GM21381 (cell line): ENCODE results near the gene TCTN2.

Experiments
- ATAC-seq: cut with Tn5 transposase; IDR thresholded peaks from one replicate; pipeline ENCODE4 v1.9.1; 2021; ENCODE audit warnings: mild to moderate bottlenecking, moderate library complexity; ENCODE audit not compliant: unreplicated experiment

The TCTN2 gene

DNA sequence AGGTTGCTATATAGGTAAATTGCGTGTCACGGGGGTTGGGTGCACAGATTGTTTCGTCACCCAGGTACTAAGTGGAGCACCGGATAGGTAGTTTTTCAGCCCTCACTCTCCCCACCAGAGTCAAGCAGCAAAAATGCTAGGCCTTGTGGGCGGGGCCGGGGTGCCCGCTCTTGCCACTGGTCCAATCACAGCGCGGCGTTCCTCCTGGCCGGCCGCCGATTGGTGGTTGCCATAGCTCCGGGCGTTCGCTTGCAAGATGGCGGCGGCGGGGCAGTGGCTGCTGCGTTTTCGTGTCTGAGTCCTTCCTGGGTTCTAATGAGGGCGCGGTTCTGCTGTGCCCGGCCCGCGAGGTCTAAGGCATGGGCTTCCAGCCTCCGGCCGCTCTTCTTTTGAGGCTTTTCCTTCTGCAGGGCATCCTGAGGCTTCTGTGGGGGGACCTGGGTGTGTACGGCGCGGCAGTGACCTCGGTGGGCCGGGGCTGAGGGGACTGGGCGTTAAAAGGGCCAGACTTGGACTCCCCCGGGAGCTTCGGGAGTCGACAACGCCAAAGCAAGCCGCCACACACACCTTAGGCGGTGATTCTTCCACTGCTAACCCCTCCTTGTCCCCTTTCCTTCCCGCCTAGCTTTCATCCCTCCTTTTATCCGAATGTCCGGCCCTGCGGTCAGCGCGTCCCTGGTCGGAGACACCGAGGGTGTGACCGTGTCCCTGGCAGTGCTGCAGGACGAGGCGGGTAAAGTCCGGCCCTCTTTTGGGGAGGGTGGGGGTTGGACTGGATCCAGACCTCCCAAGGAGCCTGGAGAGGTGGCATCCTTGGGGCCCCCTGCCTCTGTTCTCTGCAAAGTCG lies at the start of gene TCTN2:
TCTN2 (plus strand) TSS at position 232 of the 847 bp plus-strand sequence; CDS start at position 360, 128 bp downstream.
- ATAC-seq, result peak; percentile 100

DNA sequence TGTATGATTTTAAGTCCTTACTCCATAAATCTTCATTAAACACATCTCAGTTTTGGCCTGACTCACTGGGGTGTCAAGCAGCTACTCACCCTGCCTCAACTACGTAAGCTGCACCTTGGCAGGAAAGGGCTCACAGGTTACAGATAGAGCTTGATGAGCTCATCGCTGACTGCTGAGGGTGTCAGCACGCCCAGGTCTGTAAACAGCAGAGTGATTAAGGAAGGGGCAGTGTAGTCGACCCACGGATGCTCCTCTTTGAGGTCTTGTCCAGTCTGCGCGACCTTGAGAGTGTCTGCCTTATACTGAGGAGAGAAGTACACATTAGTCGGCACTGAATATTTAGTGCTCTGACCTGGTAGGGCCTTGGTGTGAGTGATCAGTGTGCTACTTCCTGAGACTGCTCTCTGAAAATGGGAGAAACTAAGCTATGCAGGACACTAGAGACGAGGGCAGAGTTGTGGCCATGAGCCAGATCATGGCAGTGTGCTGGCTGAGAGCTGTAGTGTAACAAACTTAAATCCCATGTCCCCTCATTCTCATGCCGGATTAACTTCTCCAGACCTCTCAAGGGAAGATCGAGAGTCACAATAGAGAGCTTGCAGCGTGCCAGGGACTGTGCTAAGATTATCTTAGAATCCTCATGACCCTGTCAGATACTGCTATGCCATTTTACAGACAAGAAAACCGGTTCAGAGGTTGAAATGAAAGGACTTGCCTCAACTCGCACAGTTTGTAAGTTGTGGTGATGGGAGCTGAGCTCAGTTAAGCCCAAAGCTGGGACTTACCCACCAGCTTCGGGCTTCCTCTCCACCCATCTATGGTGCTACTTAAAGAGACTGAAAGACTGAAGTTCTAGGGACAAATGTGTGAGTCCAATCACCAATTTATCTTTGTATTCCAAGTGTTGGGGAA lies 49.0 kb upstream of the TCTN2 start:
- no peak for ATAC-seq

DNA sequence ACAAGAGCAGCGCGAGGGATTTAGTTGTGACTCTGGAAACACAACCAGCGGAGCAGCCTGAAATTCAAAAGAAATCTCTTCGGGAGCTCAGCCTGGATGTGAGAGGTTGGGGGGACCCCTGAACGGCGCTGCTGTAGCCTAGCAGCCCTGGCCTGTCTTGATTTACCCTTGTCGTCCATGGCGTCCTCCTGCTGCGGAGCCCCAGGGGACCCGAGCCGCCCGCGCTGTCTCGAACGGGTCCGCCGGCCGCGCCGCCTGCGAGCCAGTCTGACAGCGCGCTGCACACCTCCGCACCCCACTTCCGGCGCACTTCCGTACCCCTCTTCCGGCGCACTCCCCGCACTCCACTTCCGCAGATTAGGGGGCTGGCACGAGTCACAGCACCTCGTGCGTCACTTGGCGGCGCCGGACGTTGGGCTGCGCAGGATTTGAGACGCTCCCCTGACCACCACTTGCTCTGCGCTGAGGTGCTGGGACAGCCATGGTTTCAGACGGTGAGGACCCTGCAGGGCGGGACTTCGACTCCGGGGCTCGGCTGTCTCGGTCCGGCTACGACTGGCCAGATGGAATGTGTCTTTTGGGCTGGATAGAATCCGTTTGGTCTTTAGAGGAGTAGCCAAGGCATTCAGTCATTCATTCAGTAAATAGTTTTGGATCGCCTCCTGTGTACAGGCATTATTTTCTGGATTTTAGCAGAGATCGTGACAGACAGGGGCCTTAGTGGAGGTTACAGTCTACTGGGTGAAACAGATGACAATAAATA lies 37.4 kb upstream of the TCTN2 start, which contains the start of the genes EIF2B1 and GTF2H3:
EIF2B1 (minus strand) TSS at position 308 of the 763 bp plus-strand sequence; CDS start at position 179, 129 bp downstream.
GTF2H3 (plus strand) TSS at position 451 of the 763 bp plus-strand sequence; CDS start at position 482, 31 bp downstream.
- ATAC-seq, result peak; percentile 98

DNA sequence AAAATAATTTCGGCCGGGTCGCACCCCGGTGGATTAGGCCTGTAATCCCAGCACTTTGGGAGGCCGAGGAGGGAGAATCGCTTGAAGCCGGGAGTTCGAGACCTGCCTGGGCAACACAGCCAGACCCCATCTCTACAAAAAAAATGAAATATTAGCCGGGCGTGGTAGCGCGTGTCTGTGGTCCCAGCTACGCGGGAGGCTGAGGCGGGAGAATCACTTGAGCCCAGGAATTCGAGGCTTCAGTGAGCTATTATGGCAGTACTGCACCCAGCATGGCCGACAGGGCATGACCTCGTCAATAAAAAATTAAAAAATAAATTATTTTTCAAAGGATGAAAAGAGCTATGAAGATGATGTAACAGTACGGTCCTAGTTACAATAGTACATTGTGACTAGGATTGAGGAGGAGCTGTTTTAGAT lies 36.8 kb upstream of the TCTN2 start:
- no peak for ATAC-seq

DNA sequence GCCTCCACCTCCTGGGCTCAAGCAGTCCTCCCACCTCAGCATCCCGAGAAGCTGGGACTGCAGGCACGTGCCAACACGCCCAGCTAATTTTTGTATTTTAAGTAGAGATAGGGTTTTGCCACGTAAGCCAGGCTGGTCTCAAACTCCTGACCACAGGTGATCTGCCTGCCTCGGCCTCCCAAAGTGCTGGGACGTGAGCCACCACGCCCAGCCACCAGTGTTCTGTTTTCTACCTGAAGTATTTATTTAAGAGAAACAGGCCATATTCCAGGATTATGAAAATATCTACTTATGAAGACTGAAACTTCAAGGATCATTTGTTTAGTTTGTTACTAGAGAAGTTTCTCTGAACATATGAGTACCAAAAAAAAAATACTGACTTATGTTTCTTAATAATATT lies 27.0 kb upstream of the TCTN2 start:
- no peak for ATAC-seq

DNA sequence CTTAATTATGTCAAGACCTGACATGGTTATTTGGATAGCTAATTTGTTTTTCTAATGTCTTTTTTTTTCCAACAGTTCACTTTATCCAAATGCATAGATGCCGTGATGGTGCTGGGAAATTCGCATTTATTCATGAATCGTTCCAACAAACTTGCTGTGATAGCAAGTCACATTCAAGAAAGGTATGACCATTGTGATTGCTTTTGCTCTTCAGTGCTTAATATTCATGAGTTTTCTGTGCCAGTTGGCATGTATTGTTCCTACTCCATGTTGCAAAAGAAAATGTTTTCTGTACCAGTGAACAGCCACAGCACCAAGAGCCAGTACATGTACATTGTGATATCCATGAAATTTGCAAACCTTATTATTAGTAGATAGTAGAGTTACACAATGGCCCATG lies 25.5 kb upstream of the TCTN2 start:
- ATAC-seq, result no peak

DNA sequence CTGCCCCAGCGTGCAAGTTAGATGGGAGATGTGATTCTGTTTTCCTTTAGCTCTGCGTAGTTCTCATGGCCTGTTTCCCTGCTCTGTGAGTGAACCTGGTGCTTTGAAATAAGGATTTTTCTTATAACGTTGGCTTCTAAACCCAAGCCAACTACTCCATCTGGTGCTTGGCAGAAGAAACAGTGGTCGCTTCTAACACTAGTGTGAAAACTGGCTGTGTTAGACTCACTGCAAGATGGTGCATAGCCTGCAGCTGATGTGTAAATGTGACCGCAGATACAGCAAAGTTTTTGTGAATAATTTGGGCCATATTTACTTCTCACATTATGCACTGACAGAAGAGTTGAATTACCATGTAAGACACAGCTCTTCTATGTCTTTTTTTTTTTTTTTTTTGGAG lies 25.0 kb upstream of the TCTN2 start:
- ATAC-seq, result no peak

DNA sequence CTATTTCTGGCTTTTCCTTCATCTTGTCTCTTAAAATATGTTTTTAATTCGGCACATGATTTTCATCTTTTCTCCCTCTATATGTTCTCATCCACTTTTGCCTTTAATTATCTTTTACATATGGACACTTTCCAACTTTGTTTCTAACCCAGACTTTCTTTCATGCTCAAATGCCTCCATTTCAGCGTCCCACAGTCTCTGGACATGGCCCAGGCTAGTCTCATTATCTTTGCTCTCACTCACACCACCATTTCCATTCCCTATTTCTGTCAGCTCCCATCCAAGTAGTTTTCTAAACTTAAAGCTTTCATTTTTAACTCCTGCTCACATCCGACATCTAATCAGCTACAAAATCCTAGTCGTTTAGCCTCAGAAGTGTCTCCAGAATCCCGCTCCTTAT lies 22.5 kb upstream of the TCTN2 start:
- ATAC-seq, result no peak

DNA sequence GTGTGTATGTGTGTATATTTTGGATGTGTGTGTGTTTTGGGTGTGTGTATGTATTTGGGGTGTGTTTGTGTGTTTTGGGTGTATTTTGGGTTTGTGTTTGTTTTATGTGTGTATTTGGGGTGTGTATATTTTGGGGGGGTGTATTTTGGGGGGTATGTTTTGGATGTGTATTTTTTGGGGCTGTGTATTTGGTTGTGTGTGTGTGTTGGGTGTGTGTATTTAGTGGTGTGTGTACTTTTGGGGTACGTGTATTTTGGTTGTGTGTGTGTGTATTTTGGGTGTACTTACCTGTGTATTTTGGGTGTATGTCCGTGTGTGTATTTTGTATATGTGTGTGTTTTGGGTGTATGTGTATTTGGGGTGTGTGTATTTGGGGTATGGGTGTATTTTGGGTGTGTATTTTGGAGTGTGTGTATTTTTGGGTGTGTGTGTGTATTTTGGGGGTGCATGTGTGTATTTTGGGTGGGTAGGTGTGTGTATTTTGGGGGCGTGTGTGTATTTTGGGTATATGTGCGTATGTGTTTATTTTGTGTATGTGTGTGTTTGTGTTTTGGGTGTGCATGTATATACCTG lies 16.7 kb upstream of the TCTN2 start:
- ATAC-seq, result no peak

DNA sequence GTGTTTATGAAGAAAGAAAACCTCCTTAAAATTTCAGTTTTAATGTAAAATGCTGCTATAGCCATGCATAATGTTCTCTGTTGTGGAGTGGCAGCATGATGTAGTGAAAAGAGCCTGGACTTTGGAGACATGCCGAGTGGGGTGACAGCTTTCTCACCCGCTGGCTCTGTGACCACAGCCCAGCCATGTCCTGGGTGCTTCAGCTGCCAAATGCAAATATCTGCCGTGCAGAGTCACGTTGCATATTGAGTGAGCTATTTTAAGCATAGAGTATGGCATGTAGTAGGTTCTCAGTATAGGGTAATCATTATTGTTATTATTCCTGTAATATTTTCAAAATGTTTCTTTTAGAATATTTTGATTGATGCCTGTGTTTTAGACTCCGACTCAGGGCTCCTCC lies 15.5 kb upstream of the TCTN2 start:
- peak; percentile 89 for ATAC-seq

DNA sequence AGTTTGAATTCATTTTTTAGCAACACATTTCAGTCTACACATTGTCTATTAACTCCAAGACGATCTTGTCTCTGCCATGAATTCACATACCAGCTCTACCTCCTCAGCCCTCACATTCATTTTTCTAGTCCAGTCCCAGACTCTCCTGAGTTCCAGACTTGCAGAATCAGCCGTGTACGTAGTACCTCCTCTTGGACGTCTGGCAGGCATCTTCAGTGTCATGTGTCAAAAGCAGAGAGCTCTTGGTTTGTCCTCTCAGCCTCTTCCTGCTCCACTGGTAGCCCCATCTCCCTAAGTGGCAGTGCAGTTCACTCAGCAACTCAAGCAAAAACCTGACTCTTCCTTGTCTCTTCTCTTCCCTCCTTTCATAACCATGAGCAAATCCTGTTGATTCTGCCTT lies 14.5 kb upstream of the TCTN2 start:
- no peak for ATAC-seq

DNA sequence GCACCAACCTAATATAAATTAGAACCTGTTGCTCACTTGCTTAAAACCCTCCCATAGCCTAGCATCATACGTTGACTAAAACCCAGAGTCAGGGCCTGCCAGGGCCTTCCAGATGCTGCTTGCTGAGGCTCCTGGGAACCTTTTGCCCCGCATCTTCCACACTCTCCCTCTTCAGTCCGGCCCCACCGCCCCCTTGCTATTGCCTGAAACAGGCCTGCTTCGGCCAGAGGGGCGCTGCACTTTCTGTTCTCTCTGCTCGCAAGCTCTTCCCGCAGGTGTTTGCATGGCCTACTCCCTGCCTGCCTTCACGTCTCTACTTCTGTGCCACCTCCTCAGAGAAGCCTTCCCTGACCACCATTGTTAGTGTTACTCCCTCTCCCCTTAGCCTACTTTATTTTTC lies 13.7 kb upstream of the TCTN2 start:
- ATAC-seq, result no peak

DNA sequence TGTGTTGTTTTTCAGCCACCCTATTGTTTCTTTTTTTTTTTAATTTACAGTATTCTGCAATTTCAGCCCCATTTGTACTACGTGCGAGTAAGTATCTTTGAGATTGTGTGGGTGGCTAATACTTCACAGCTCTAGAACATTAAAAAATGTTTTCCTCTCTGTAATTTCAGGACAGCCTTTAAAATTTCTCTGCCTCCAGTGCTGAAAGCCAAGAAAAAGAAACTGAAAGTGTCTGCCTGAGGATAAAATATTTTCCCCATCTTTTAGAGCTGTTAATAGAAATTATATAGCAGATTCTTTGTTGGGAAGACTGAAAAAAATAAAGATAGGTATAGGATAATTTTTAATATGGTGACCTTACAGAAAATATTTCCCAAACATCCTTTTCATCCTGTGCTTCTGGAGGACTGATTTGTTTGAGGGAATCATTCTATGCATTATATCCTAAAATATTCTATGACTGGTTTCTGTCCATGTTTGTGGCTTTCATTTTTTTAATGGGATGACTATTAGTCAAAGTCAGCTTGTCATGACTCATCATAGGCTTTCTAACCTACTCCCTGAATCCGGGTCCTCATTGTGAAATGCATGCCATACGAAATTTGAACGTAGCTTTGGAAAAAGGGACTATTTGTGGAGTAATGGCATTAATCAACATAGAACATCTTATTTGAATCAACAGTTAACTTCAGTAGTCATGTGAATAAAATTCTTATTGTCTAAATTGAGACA lies 10.8 kb upstream of the TCTN2 start:
- no peak for ATAC-seq

DNA sequence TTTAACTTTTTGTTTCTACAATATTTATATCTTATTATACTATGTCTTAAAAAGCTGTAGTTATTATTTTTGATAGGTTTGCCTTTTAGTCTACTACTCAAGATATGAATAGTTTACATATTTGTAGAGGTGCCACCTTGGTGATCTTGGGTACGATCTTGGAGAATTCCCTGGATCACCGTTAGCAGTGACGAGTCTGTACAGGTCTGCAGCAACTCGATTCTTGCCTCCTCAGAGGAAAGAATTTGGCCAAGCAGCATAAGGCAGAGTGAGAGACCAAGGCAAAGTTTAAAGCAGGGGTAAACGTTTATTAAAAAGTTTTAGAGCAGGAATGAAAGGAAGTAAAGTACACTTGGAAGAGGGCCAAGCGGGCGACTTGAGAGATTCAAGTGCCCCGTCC lies 3.1 kb upstream of the TCTN2 start:
- ATAC-seq, result no peak

DNA sequence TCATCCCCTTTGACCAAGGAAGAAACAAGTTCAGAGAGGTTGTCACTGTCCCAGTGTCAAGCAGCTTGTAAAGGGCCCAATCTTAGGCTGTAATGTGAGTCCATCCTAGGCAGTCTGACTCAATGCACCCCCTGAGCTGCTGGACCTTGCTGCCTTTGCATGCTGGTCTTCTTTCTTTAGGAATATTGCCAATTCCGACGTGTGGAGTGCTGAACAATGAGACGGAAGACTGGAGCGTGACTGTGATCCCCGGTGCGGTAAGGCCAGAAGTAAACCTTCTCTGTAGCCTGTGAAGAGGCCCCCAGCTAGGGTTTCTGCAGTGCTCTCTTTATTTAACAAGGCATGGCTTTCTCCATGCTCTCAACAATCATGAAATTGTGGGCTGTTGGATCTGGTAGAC lies 963 bp downstream of the TCTN2 start:
- no peak for ATAC-seq

DNA sequence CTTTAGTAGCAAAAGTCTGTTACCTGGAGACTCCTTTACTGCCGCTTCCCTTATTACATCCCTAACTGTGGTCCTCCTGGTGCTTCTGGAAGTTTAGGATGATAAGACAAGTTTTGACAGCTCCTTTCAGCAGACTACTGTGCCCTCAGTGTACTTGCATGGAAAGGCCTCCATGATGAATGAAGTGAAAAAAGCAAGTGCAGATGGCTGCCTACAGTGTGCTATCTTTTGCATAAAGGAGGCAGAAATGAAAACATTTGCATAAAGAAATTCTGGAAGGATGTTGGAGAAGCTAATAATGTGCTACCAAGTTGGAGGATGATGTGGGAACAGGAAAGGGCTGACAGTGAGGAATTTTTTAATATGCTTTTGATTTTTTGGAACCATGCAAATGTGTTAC lies 4.5 kb downstream of the TCTN2 start:
- no peak for ATAC-seq

DNA sequence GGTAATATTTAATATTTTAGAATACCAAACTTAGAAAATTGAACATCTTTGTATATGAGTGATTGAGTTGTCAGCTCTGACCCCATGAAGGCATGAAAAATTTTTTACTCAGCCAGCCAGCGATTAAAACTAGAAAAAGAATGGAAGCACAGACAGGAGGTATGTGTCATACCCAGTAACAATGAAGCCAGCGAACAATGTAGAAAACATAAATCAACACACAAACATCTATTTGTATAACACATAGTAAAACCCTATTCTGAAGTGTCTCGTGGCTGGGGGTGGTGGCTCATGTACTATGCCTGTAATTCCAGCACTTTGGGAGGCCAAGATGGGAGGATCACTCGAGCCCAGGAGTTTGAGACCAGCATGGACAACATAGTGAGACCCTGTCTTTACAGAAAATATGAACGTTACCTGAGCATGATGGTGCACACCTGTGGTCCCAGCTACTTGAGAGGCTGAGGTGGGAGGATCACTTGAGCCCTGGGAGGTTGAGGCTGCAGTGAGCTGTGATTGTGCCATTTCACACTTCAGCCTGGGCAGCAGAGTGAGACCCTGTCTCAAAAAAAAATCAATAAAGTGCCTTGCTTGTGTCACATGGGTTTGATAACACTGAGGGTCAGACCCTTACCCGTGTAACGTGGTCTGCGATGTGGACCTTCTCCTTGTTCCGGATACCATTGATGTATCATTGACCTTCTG lies 5.9 kb downstream of the TCTN2 start:
- no peak for ATAC-seq

DNA sequence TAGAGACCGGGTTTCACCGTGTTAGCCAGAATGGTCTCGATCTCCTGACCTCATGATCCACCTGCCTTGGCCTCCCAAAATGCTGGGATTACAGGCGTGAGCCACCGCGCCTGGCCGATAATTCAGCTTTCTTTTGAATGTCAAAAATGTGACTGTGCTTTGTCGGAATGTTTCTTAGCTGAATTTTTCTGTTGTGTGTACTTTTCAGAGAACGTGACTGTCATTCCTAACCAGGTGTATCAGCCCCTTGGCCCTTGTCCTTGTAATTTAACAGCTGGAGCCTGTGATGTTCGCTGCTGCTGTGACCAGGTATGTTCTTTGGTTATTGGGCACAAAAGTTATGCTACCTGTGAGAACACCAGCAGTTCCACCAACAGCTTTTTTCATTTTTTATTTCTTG lies 8.1 kb downstream of the TCTN2 start:
- ATAC-seq, result no peak

DNA sequence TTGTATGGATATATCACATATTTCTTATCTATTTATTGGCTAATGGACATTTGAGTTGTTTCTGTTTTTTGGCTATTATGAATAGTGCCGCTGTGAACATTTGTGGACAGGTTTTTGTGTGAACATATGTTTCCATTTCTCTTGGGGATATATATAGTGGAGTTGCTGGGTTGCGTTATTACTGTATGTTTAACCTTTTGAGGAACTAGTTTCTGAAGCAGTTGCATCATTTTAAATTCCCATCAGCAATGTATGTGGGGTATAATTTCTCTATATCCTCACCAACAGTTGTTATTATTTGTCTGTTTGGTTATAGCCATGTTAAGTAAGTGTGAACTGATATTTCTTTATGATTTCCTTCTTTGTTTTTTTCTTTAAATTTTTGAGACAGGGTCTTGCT lies 10.7 kb downstream of the TCTN2 start:
- ATAC-seq, result peak; percentile 45
